Stimulated activated naive CD8-positive, alpha-beta T cell treated with anti-CD3 and anti-CD28 coated beads, Interleukin-15, amount 100 ng/mL, for 72 hours (primary cell): ENCODE results near the gene ATRNL1.

ENCODE experiments used
- ATAC-seq: fragments of 150-1000 bp; cut with Tn5 transposase; 2 replicates; pipeline ENCODE4 v1.10.0; 2021; ENCODE audit warnings: mild to moderate bottlenecking, moderate library complexity
- DNase-seq, 2 donors: peaks; one replicate each; pipeline ENCODE4 v3.0.0; 2021 to 2022
- H3K27ac Mint-ChIP-seq, 2 donors: one replicate each; pipeline ENCODE4 v1.8.0; 2022; ENCODE audit warnings: mild to moderate bottlenecking in 2 of 2, mixed read lengths in 2 of 2, moderate library complexity in 2 of 2
- H3K27me3 Mint-ChIP-seq: one replicate; pipeline ENCODE4 v1.8.0; 2022; ENCODE audit warnings: mixed read lengths
- H3K4me1 Mint-ChIP-seq: one replicate; pipeline ENCODE4 v1.8.0; 2022; ENCODE audit warnings: mild to moderate bottlenecking, mixed read lengths
- H3K4me3 Mint-ChIP-seq, 2 donors: one replicate each; pipeline ENCODE4 v1.8.0; 2022; ENCODE audit warnings: mild to moderate bottlenecking in 2 of 2, mixed read lengths in 2 of 2, moderate library complexity in 1 of 2
- H3K9me3 Mint-ChIP-seq, 2 donors: one replicate each; pipeline ENCODE4 v1.8.0; 2022; ENCODE audit warnings: mixed read lengths in 2 of 2

ATRNL1 gene

GRCh38 chr10:115969591-115969990, 876.4 kb downstream of the ATRNL1 start:
- Mint-ChIP-seq H3K27ac (no peak overlapping the region), H3K4me3 (no peak overlapping the region), H3K9me3 (peaks cover 5 to 13% of the 10 kb centered on the region in 2 donors), H3K4me1 (no peaks in the 10 kb centered on the region), H3K27me3 (no peaks in the 10 kb centered on the region)
- no peak for DNase-seq
- ATAC-seq: no peak

- ATAC-seq: no peak
- DNase-seq: no peak
- Mint-ChIP-seq H3K9me3 (peaks cover 5 to 13% of the 10 kb centered on the region in 2 donors), H3K27ac (no peak overlapping the region), H3K27me3 (peaks cover 7% of the 10 kb centered on the region), H3K4me1 (no peaks in the 10 kb centered on the region), H3K4me3 (no peak overlapping the region)
Observed at GRCh38 chr10:115971921-115972320, 878.8 kb downstream of the ATRNL1 start.

- no peaks in the 10 kb centered on the region for H3K4me1 Mint-ChIP-seq
- H3K4me3 Mint-ChIP-seq: no peak overlapping the region
- no peak for ATAC-seq
- H3K27ac Mint-ChIP-seq: no peak overlapping the region
- DNase-seq: no peak
- peaks cover 9% of the 10 kb centered on the region for H3K27me3 Mint-ChIP-seq
- H3K9me3 Mint-ChIP-seq: peaks cover 3 to 11% of the 10 kb centered on the region in 2 donors
Observed at GRCh38 chr10:115972426-115972825, 879.3 kb downstream of the ATRNL1 start.

GRCh38 chr10:115974351-115974750, 881.2 kb downstream of the ATRNL1 start:
- Mint-ChIP-seq H3K27me3 (peaks cover 9% of the 10 kb centered on the region), H3K9me3 (peaks cover 0 to 6% of the 10 kb centered on the region in 2 donors), H3K4me1 (no peaks in the 10 kb centered on the region), H3K27ac (no peak overlapping the region), H3K4me3 (no peak overlapping the region)
- ATAC-seq: no peak
- DNase-seq: no peak

- DNase-seq (no peak), ATAC-seq (no peak)
- Mint-ChIP-seq H3K27ac (no peak overlapping the region), H3K4me1 (no peaks in the 10 kb centered on the region), H3K4me3 (no peak overlapping the region), H3K27me3 (peaks cover 9% of the 10 kb centered on the region), H3K9me3 (peaks cover 0 to 6% of the 10 kb centered on the region in 2 donors)
Observed at GRCh38 chr10:115974816-115975430, 881.8 kb downstream of the ATRNL1 start.

- ATAC-seq: no peak
- Mint-ChIP-seq H3K4me3 (no peak overlapping the region), H3K4me1 (no peaks in the 10 kb centered on the region), H3K27ac (no peak overlapping the region), H3K9me3 (peaks cover 0 to 6% of the 10 kb centered on the region in 2 donors), H3K27me3 (peaks cover 9% of the 10 kb centered on the region)
- DNase-seq: no peak
Observed at GRCh38 chr10:115975506-115975905, 882.3 kb downstream of the ATRNL1 start.

GRCh38 chr10:115976342-115976741, 883.2 kb downstream of the ATRNL1 start:
- no peak overlapping the region for H3K27ac Mint-ChIP-seq
- no peak for ATAC-seq
- H3K27me3 Mint-ChIP-seq: peaks cover 9% of the 10 kb centered on the region
- H3K4me3 Mint-ChIP-seq: no peak overlapping the region
- H3K4me1 Mint-ChIP-seq: no peaks in the 10 kb centered on the region
- DNase-seq: no peak
- H3K9me3 Mint-ChIP-seq: no peaks in the 10 kb centered on the region

DNA sequence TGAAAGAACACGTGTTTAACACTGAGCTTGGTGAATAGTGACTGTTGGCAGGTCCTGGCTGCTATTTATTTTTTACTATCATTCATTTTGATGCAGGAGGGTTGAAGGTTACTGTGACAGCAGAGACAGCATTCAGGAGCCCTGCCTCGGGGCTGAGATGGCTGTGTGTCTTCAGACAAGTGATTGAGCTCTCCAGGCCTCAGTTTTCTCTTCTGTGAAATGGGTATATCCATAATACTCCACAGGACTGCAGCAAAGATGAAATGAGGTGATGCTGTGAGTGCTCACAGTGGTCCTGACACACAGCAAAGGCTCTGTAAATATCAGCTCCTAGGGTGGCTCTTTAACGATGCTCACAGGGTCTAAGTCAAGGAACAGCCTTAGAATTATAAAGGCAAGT, 884.7 kb downstream of the ATRNL1 start:
- Mint-ChIP-seq H3K27ac (no peak overlapping the region), H3K4me1 (no peaks in the 10 kb centered on the region), H3K4me3 (no peak overlapping the region), H3K9me3 (no peaks in the 10 kb centered on the region), H3K27me3 (peaks cover 9% of the 10 kb centered on the region)
- DNase-seq (no peak), ATAC-seq (no peak)

DNA sequence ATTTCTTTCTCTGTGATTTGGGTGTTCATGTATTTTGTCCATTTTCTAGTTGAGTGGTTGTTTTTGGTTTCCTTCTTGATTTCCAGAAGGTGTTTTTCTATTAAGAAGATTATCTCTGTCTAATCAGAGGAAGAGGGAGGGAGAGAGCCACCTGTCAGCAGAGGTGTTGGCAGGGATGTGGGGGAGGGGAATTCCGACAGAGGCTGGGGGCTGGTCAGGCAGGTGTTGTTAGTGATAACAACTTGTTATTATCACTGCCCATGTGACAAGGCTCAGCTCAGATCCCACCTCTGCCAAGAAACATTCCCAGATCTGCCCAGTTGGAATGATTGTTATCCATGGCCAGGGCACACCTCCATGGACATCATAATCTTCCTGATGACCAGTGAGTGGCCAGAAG, 886.4 kb downstream of the ATRNL1 start:
- H3K27ac Mint-ChIP-seq: peak overlapping the region in 1 of 2 donors; percentile 48
- no peak for ATAC-seq

DNA sequence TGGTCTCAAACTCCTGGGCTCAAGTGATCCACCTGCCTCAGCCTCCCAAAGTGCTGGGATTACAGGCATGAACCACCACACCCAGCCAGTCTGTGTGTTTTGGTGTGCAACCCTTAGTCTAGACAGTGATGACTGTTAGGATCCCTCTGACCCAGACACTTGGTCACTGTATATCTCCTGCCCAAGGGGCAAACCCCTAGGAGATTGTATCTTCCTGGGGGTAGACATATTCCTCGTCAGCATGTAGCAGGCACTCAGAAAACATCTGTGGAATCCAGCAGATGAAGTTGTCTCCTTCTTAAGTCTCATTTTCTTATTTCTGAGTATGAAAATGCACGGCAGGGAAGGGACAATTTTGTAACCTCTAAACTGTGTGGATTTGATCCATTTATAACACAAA, 887.3 kb downstream of the ATRNL1 start:
- no peak for DNase-seq
- peaks cover 0 to 8% of the 10 kb centered on the region in 2 donors for H3K9me3 Mint-ChIP-seq
- no peak overlapping the region for H3K27ac Mint-ChIP-seq
- peaks cover 9% of the 10 kb centered on the region for H3K27me3 Mint-ChIP-seq
- ATAC-seq: no peak
- no peaks in the 10 kb centered on the region for H3K4me1 Mint-ChIP-seq
- H3K4me3 Mint-ChIP-seq: no peak overlapping the region

More for the DNA sequence above, 886.4 kb downstream of the ATRNL1 start:
- Mint-ChIP-seq H3K27me3 (peaks cover 9% of the 10 kb centered on the region), H3K9me3 (peaks cover 0 to 8% of the 10 kb centered on the region in 2 donors), H3K4me3 (no peak overlapping the region), H3K4me1 (no peaks in the 10 kb centered on the region)
- no peak for DNase-seq

- ATAC-seq (no peak), DNase-seq (no peak)
- H3K4me1 Mint-ChIP-seq: no peaks in the 10 kb centered on the region
Observed at GRCh38 chr10:115981081-115981480, 887.9 kb downstream of the ATRNL1 start.

GRCh38 chr10:115982076-115982475, 888.9 kb downstream of the ATRNL1 start:
- Mint-ChIP-seq H3K27me3 (peaks cover under 1% of the 10 kb centered on the region), H3K9me3 (peaks cover 2 to 13% of the 10 kb centered on the region in 2 donors), H3K27ac (no peak overlapping the region), H3K4me3 (no peak overlapping the region), H3K4me1 (no peaks in the 10 kb centered on the region)
- ATAC-seq (no peak), DNase-seq (no peak)

More at GRCh38 chr10:115981081-115981480, 887.9 kb downstream of the ATRNL1 start:
- peaks cover 0 to 8% of the 10 kb centered on the region in 2 donors for H3K9me3 Mint-ChIP-seq
- peaks cover 9% of the 10 kb centered on the region for H3K27me3 Mint-ChIP-seq
- no peak overlapping the region for H3K27ac Mint-ChIP-seq
- H3K4me3 Mint-ChIP-seq: no peak overlapping the region

DNA sequence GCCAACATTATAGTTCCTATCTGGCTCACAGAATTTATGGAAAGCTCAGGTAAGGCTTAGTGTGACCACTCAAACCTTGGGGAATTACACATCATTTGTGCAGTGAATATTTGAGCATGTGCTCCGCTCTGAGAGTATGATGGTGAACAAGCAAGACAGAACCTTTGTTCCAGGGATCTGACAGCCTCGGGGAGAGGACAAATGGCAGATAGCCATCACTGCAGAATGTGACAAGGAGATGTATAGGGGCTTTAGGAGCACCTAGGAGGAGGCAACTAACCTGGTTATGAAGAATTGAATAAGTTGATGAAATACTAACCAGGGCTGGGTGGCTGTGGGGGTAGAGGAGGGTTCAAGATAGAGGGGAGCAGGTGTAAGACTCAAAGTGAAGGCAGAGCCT, 889.4 kb downstream of the ATRNL1 start:
- Mint-ChIP-seq H3K27me3 (no peaks in the 10 kb centered on the region), H3K27ac (no peak overlapping the region), H3K4me3 (no peak overlapping the region), H3K9me3 (peaks cover 7 to 17% of the 10 kb centered on the region in 2 donors), H3K4me1 (no peaks in the 10 kb centered on the region)
- ATAC-seq (no peak), DNase-seq (no peak)

DNA sequence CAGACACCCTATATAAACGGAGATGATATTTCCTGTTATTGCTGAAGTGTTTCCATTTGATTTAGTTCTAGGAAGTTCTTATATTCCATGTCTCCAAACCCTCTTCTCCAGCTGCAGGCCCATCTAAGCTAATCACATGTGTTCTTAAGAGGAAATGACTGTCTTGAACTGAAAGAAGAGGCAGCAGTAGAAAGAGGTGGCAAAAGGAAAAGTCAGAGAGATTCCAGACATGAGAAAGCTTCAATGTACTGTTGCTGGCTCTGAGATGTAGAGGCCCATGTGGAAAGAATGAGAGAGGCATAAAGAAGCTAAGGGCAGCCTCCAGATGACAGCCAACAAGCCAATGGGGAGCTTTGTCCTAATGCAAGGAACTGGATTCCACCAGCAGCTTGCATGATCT, 892.6 kb downstream of the ATRNL1 start:
- ATAC-seq: no peak
- no peak overlapping the region for H3K4me3 Mint-ChIP-seq
- H3K9me3 Mint-ChIP-seq: peaks cover 16 to 27% of the 10 kb centered on the region in 2 donors
- no peaks in the 10 kb centered on the region for H3K27me3 Mint-ChIP-seq
- no peaks in the 10 kb centered on the region for H3K4me1 Mint-ChIP-seq
- no peak for DNase-seq
- no peak overlapping the region for H3K27ac Mint-ChIP-seq

DNA sequence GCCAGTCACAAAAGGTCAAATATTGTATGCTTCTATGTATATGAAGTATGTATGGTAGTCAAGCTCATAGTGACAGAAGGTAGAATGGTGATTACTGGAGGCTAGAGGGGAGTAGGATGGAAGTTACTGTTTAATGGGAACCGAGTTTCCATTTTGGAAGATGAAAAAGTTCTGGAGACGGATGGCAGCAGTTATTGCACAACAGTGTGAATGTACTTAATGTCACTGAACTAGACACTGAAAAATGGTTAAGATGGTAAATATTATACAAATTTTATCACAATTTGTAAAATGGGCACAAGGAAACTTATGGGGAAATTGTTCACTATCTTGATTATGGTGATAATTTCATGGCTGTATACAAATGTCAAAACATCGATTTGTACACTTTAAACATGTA, 895.2 kb downstream of the ATRNL1 start:
- Mint-ChIP-seq H3K9me3 (peaks cover 16 to 38% of the 10 kb centered on the region in 2 donors), H3K4me3 (no peak overlapping the region), H3K27ac (no peak overlapping the region), H3K4me1 (no peaks in the 10 kb centered on the region), H3K27me3 (no peaks in the 10 kb centered on the region)
- ATAC-seq (no peak), DNase-seq (no peak)

DNA sequence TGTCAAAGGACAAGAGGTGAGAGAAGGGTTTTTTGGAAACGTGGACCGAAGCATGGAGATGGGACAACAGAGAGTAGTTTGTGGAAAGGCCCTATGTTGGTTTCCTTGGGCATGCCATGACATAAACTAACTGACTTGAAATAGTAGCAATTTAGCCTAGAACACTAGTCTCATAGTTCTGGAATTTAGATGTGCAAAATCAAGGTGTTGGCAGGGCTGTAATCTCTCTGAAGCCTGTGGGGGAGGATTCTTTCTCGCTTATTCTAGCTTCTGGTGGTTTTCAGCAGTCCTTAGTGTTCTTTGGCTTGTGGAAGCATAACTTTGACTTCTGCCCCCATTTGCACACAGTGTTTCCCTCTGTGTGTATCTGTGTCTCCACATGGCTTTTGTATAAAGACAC, 896.5 kb downstream of the ATRNL1 start:
- Mint-ChIP-seq H3K9me3 (peaks cover 16 to 30% of the 10 kb centered on the region in 2 donors), H3K4me1 (no peaks in the 10 kb centered on the region), H3K4me3 (no peak overlapping the region), H3K27me3 (peaks cover under 1% of the 10 kb centered on the region), H3K27ac (no peak overlapping the region)
- ATAC-seq (no peak), DNase-seq (no peak)
